NCI-H510A treated with DMSO at 0.1 percent for 48 hours (cell line): ENCODE results near the gene OR4F15.

Source experiments
- DNase-seq: peaks from one replicate; lab custom pipeline; 2025; lab: John Stamatoyannopoulos, UW

Gene OR4F15

GRCh38 chr15:101804375-101804774, 7.6 kb upstream of the OR4F15 start:
- DNase-seq: no peak

- DNase-seq: no peak
Observed at GRCh38 chr15:101804941-101805340, 7.1 kb upstream of the OR4F15 start.

- DNase-seq: no peak
Observed at GRCh38 chr15:101805605-101806345, 6.2 kb upstream of the OR4F15 start.

GRCh38 chr15:101807345-101807945, 4.6 kb upstream of the OR4F15 start:
- DNase-seq: no peak

- DNase-seq: no peak
Observed at GRCh38 chr15:101808201-101808600, 3.8 kb upstream of the OR4F15 start.

GRCh38 chr15:101810456-101810855, 1.5 kb upstream of the OR4F15 start:
- DNase-seq: no peak

- no peak for DNase-seq
Observed at GRCh38 chr15:101810876-101811275, 1.1 kb upstream of the OR4F15 start.

- DNase-seq: no peak
Observed at GRCh38 chr15:101813803-101814534, 2.0 kb downstream of the OR4F15 start.

- DNase-seq: no peak
Observed at GRCh38 chr15:101820781-101821180, 8.8 kb downstream of the OR4F15 start.

GRCh38 chr15:101827257-101827656, 15.3 kb downstream of the OR4F15 start:
- no peak for DNase-seq

- DNase-seq: no peak
Observed at GRCh38 chr15:101828774-101829173, 16.8 kb downstream of the OR4F15 start.

- no peak for DNase-seq
Observed at GRCh38 chr15:101841656-101842055, 29.7 kb downstream of the OR4F15 start.

- no peak for DNase-seq
Observed at GRCh38 chr15:101844916-101845315, 32.9 kb downstream of the OR4F15 start.

- no peak for DNase-seq
Observed at GRCh38 chr15:101852356-101852755, 40.4 kb downstream of the OR4F15 start.
